ENCODE measurements around the gene MUTYH.
"Not testable (repeated sequence)": the region's sequence is repeated elsewhere in the genome, so short reads cannot be mapped to it uniquely, and the experiment has no call there.

MUTYH gene

DNA sequence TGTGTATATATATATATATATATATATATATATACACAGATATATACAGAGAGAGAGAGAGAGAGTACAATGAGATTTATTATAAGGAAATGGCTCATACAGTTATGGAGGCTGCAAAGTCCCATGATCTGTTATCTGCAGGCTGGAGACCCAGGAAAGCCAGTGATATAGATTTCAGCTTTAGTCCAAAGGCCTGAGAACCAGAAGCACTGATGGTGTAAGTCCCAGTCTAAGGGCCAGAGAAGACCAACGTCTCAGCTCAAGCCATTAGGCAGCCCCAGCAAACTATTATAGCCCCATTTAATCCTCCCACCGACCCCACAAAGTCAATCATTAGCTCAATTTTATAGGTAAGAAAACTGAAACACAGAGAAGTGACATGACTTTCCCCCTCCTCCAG lies 48.5 kb downstream of the MUTYH start:
- TF ChIP-seq, protein P1, sequence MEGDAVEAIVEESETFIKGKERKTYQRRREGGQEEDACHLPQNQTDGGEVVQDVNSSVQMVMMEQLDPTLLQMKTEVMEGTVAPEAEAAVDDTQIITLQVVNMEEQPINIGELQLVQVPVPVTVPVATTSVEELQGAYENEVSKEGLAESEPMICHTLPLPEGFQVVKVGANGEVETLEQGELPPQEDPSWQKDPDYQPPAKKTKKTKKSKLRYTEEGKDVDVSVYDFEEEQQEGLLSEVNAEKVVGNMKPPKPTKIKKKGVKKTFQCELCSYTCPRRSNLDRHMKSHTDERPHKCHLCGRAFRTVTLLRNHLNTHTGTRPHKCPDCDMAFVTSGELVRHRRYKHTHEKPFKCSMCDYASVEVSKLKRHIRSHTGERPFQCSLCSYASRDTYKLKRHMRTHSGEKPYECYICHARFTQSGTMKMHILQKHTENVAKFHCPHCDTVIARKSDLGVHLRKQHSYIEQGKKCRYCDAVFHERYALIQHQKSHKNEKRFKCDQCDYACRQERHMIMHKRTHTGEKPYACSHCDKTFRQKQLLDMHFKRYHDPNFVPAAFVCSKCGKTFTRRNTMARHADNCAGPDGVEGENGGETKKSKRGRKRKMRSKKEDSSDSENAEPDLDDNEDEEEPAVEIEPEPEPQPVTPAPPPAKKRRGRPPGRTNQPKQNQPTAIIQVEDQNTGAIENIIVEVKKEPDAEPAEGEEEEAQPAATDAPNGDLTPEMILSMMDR (IDR thresholded peaks at IDR 0.05; ENCODE audit: low read depth, low read length) = no peak
- H3K4me3 ChIP-seq (ENCODE audit: low read depth, low read length) = no peak overlapping the region

DNA sequence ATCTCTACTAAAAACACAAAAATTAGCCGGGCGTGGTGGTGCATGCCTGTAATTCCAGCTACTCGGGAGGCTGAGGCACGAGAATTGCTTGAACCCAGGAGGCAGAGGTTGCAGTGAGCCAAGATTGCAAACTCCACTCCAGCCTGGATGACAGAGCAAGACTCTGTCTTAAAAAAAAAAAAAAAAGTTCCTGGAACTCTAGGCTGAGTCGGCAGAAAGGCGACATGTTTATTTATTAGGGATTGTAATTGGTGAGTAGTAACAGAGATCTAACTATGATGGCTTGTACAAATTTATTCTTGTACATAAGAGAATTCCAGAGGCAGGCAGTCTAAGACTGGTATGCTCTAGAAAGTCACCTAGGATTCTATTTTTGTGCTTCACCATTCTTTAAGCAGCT lies 49.2 kb downstream of the MUTYH start:
- H3K4me3 ChIP-seq (ENCODE audit: low read depth, low read length) = not testable (repeated sequence)

- not testable (repeated sequence) for H3K4me3 ChIP-seq (ENCODE audit: low read depth, low read length)
Observed at GRCh38 chr1:45286521-45286920, 53.7 kb downstream of the MUTYH start.

DNA sequence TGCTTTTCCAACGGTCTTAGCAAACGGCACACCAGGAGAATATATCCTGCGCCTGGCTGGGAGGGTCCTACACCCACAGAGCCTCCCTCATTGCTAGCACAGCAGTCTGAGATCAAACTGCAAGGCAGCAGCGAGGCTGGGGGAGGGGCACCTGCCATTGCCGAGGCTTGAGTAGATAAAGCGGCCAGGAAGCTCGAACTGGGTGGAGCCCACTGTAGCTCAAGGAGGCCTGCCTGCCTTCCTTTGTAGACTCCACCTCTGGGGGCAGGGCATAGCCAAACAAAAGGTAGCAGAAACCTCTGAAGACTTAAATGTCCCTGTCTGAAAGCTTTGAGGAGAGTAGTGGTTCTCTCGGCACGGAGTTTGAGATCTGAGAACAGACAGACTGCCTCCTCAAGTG lies 55.4 kb downstream of the MUTYH start:
- H3K4me3 ChIP-seq (ENCODE audit: low read depth, low read length) = not testable (repeated sequence)

GRCh38 chr1:45282351-45282750 lies 57.9 kb downstream of the MUTYH start:
- no peak overlapping the region for H3K4me3 ChIP-seq (ENCODE audit: low read depth, low read length)
- TF ChIP-seq, protein P1 (IDR thresholded peaks at IDR 0.05; ENCODE audit: low read depth, low read length) = no peak
